NOMO-1 treated with dmso at 0.1 percent for 144 hours (cell line): ENCODE data around the gene NFATC1.

ENCODE experiments used
- DNase-seq: peaks from one replicate; lab custom pipeline; 2025; ENCODE audit not compliant: unreplicated experiment; lab: John Stamatoyannopoulos, UW

Gene NFATC1

GRCh38 chr18:79548986-79549637 is 153.4 kb downstream of the NFATC1 start:
- DNase-seq, result no peak

- no peak for DNase-seq
These were observed 153.9 kb downstream of the NFATC1 start for GRCh38 chr18:79549638-79550000.

- DNase-seq, result no peak
These were observed 156.5 kb downstream of the NFATC1 start for GRCh38 chr18:79552140-79552631.

- no peak for DNase-seq
These were observed 157.0 kb downstream of the NFATC1 start for GRCh38 chr18:79552696-79553095.

GRCh38 chr18:79553154-79553553 is 157.4 kb downstream of the NFATC1 start:
- no peak for DNase-seq

GRCh38 chr18:79553696-79554095 is 158.0 kb downstream of the NFATC1 start:
- DNase-seq, result no peak

GRCh38 chr18:79554321-79554720 is 158.6 kb downstream of the NFATC1 start:
- no peak for DNase-seq

- no peak for DNase-seq
These were observed 159.4 kb downstream of the NFATC1 start for GRCh38 chr18:79554945-79555645.

GRCh38 chr18:79555885-79556284 is 160.2 kb downstream of the NFATC1 start:
- no peak for DNase-seq

GRCh38 chr18:79556829-79557585 is 161.3 kb downstream of the NFATC1 start:
- DNase-seq, result no peak

GRCh38 chr18:79558196-79558932 is 162.6 kb downstream of the NFATC1 start:
- no peak for DNase-seq

GRCh38 chr18:79558933-79559416 is 163.2 kb downstream of the NFATC1 start:
- DNase-seq, result no peak

- no peak for DNase-seq
These were observed 163.7 kb downstream of the NFATC1 start for GRCh38 chr18:79559436-79559835.

GRCh38 chr18:79560042-79560860 is 164.5 kb downstream of the NFATC1 start:
- DNase-seq, result no peak

GRCh38 chr18:79560861-79561210 is 165.1 kb downstream of the NFATC1 start:
- no peak for DNase-seq

GRCh38 chr18:79563949-79564348 is 168.2 kb downstream of the NFATC1 start:
- DNase-seq, result no peak

GRCh38 chr18:79564441-79564840 is 168.7 kb downstream of the NFATC1 start:
- DNase-seq, result no peak

GRCh38 chr18:79566771-79567431 is 171.2 kb downstream of the NFATC1 start:
- DNase-seq, result peak; percentile 48

- no peak for DNase-seq
These were observed 171.9 kb downstream of the NFATC1 start for GRCh38 chr18:79567481-79568147.
